ENCODE measurements around the gene SMYD3.

DNA sequence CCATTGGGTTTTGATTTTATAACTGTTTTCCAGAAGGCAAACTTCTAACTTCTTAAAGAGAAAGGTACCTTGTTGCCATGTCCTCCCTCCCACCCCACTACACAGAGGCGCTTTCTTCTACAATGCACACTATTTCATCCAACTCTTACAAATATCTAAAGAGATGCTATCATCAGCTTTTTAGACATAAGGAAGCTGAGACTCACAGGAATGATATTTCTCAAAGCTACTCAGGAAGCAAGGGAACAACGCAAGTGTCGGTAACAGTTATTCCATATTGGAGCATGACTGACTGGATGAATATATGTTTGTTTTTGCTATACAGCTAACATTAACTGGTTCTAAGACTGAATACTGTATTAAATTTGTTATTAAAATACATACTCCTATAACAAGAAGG lies 318.0 kb downstream of the SMYD3 start:
- TF ChIP-seq, protein P1, sequence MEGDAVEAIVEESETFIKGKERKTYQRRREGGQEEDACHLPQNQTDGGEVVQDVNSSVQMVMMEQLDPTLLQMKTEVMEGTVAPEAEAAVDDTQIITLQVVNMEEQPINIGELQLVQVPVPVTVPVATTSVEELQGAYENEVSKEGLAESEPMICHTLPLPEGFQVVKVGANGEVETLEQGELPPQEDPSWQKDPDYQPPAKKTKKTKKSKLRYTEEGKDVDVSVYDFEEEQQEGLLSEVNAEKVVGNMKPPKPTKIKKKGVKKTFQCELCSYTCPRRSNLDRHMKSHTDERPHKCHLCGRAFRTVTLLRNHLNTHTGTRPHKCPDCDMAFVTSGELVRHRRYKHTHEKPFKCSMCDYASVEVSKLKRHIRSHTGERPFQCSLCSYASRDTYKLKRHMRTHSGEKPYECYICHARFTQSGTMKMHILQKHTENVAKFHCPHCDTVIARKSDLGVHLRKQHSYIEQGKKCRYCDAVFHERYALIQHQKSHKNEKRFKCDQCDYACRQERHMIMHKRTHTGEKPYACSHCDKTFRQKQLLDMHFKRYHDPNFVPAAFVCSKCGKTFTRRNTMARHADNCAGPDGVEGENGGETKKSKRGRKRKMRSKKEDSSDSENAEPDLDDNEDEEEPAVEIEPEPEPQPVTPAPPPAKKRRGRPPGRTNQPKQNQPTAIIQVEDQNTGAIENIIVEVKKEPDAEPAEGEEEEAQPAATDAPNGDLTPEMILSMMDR (IDR thresholded peaks at IDR 0.05), result no peak
- no peak for TF ChIP-seq POLR2A (IDR thresholded peaks at IDR 0.05)
